HG03025 (cell line): ENCODE measurements around the gene CLSTN2.

Experiments
- ATAC-seq: cut with Tn5 transposase; IDR thresholded peaks from one replicate; pipeline ENCODE4 v1.9.1; 2021; ENCODE audit warnings: mild to moderate bottlenecking, moderate library complexity; ENCODE audit not compliant: unreplicated experiment, low FRiP score

Gene CLSTN2

DNA sequence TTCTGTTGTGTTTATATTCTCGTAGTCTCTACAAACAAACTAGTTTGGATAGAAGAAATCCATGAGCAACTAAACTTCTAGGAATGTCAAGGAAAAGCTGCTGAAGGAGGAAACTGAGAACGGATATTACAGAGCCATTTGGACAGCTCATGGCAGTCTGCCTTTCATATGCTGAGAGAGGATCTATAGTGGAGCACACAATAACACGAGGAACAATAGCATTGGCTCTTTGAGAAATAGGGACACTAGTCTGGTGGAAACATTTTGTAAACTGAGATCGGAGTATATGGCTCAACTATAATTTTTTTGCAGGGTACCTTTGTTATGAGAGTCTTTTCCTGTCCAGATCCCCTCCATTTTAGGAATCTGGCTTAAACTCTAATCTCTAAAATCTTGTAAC is 200.5 kb downstream of the CLSTN2 start:
- ATAC-seq = no peak

DNA sequence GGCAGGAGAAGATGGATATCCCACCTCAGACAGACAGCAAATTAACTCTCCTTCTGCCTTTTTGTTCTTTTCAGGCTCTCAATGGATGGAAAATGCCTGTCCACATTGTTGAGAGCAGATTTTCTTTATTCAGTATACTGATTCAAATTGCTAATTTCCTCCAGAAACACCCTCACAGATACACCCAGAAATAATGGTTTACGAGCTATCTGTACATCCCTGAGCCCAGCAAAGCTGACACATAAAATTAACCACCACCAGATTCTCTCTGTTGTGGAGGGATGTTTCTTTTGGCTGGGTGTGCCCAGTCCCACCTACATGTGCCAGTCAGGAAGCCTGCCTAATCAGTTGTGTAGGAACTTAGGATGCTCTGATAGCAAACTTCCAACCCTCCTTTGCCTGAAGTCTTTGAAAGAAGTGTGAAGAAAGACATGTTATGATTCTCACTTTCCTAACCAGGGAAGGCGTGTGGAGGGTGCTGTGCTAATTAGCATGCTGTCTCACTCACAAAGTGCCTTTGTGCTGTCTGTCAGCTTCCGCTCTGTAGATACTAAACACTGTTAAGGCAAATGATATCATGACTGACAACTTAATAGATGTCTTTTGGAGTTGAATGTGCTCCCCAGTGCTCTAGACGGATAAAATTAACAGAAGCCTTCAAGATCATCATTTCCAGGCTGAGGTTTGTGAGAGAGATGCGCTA is 208.5 kb downstream of the CLSTN2 start:
- ATAC-seq = no peak

DNA sequence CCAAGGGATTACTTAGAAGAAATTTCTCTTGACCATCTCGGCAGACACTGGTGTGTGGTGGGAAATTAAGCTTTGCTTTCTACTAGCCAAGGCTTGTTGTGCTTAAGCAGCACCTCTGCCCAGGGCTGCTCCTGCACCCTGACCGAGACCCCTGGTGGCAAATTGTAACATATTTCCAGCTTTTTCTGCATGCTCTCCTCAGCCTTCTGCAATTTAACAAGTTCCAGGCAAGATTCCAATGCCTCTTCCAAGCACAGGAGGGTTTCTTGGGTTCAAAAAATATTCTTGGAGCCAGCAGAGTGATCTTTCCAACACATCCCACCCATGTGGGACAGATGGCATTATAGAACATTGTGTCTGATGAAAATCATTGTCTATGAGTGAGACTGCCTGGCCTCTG is 210.5 kb downstream of the CLSTN2 start:
- ATAC-seq = no peak

DNA sequence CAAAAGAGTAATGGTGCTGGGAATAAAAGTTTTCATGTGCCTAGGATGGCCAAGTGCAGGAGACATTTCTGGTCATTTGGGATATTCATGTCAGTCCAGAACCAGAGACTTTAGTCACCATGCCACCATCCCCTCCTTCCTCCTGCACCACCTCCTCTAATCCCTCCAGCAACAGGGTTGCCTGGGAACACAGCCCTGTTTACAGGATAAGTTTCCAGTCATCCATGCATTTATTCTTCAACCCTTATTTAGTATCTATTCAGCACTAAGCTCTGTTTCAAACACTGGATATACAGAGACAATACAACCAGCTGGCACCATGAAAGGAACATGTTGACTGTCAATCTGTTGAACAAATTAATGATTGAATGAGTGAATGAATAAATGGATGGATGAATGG is 211.7 kb downstream of the CLSTN2 start:
- no peak for ATAC-seq

DNA sequence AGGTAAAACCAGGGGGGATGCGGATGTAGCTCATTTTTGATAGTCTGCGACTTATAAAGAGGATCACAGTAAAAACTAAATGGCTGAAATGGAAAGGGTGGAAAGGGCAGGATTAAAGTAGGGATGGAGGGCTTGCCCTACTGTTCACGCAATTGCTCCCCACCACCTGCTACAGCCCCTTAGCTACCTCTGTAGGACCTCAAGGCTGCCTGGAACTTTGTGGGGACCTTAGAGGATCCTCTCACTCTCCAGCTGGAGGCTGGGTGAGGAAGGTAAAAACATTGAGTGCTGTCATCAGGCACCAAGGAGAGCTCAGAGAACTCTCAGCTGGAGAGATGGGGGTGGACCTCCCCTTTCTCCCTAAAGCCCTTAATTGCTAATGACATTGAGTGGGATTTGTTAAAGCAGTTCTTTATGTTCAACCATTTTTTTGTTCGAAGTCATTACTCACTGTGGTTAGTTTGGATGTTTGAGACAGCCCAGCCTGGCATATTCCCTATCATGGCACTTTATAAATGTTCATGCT is 213.0 kb downstream of the CLSTN2 start:
- no peak for ATAC-seq

DNA sequence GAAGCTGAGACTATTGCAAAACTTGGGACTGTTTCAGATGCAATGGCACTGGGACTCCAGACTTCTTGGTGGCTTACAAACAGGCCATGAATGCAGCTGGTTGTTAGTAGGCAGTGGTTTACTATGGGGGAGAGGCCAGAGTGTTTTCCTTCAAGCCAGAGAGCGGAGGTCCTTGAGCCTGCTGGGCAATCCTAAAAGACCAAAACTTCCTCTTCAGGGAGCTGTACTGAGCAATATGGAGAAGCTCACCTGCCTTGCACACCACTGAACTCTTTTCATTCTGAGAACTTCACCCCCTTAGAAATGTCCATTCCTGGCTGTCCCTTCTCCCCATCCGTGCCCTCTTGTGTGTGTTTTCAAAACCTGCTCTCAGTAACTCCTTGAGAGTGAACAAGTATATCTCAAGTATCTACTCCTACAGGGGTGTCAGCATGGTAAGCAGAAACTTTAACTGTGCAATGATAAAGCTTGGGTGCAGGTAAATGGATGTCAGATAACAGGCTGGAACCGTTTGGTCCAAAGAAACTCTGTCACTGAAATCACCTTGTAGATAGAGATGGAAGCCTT is 213.9 kb downstream of the CLSTN2 start:
- ATAC-seq = no peak

DNA sequence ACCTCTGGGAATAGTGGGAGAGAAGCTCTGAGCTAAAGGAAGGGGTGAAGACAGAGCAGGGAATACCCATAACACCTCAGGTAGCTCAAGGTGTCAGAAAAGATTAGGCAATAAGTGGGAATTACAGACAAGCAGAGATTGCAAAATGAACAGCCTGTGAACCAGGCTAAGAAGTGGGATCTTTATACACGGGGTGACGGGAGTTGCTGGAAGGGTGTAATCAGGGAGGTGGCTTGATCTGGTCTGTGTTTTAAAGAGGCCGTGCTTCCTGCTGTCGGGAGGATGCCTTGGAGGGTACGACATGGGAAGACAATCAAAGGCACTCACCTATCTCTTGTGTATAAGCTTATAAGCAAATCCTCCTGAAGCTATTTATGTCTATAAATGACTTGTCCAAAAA is 216.3 kb downstream of the CLSTN2 start:
- ATAC-seq = no peak

DNA sequence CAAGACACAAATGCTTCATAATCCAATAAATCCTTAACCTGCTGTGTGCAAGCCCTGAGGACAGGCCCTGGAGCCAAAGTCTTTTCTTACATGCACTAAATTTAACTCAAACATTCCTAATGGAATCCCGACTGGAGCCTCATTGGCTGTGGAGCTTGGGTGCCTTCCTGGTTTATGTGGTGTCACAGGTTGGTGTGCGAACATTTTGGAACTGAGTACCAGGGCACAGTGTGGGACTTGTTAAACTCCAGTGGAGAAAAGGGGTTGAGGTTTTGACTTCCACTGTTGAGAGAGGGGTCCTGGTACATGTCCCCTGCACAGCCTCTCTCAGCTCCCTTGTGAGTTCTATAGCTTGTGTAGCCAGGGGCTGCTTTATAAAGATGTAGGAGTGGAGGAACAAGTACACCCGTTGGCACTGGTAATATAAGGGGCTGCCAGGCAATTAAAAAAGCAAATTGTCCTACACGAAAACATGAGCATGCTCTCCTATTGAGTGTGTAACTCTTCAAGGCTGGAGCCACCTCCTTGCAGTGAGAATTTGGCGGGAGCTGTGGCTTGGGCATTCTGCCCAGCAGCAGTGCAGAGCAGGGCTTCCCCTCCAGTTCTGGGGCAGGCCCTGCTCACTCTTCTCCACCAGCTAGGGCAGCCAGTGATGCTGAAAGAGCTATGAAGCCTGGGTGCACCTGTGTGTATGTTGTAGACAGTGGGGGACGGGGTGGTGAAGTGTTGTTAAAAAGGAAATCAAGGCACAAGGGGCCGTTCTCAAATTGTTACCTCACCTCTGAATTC is 218.1 kb downstream of the CLSTN2 start:
- no peak for ATAC-seq

DNA sequence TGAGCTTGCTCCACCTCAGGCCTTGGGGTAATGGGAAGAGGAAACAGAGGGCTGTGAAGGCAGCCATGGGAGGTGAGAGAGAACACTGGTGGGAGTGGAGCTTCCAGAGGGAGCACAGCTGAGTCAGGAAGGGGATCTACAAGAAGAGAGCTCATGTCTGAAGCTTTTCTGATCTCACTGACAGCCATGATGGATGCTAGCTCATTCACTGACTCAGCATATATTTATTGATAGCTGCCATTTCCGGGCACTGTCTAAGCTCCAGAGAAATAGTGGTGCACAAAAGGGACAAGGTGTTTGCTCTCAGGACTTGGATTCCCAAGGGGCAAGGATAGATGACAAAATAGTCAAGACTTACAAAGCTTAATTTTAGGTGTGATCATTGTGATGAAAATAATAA is 218.8 kb downstream of the CLSTN2 start:
- no peak for ATAC-seq

DNA sequence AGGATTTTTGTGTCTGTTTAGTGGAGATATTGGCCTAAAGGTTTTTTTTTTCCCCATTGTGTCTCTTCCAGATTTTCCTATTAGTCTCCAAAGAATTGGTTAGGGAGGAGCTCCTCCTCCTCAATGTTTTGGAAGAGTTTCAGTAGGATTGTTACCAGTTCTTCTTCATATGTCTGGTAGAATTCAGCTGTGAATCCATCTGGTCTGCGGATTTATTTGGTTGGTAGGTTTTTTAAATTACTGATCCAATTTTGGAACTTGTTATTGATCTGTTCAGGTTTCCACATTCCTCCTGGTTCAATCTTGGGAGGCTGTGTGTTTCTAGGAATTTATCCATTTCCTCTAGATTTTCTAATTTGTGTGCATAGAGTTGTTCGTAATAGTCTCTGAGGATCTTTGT is 222.2 kb downstream of the CLSTN2 start:
- ATAC-seq = no peak

DNA sequence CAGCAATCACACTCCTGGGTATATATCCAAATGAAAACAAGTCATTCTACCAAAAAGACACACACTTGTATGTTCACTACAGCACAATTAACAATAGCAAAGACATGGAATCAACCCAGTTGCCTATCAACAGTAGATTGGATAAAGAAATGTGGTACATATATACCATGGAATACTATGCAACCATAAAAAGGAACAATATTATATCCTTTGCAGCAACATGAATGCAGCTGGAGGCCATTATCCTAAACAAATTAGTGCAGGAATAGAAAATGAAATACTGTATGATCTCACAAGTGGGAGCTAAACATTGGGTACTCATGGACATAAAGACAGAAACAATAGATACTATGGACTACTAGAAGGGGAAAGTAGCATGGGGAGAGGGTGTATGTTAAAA is 224.7 kb downstream of the CLSTN2 start:
- ATAC-seq = no peak

DNA sequence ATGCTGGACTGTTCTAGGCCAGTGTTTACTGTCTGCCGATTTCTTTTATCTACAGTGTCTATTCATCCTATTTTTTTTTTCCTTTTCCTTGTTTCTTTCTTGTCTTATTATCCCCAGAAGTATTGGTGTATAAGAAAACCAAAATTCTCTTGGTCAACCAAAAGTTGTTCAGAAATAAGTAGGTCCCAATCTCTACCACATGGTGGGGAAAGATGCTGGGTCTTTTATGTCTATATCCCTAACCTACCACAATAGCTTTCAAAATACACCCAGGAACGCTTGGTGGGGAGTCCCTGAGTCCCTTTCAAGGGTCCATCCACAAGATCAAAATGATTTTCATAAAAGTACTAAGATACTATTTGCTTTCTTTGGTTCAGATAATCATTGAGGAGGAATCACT is 225.6 kb downstream of the CLSTN2 start:
- no peak for ATAC-seq

DNA sequence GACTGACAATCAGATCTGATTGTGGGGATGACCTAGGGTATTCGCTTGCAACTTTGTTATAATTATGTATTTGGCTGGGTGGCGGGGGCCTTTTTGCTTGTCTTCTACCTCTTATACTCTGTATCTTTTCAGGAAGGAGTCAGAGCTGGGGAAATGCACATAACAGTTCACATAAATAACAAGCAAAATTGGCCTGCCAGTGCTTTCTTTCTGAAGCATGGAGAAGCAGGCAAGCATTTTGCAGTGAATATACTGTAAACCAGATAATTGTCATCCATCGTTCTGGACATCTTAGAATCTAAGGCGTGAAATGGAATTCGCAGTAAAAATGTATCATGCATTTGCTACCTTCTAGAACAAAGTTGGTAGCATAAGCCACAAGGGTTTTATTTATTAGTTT is 227.6 kb downstream of the CLSTN2 start:
- no peak for ATAC-seq

DNA sequence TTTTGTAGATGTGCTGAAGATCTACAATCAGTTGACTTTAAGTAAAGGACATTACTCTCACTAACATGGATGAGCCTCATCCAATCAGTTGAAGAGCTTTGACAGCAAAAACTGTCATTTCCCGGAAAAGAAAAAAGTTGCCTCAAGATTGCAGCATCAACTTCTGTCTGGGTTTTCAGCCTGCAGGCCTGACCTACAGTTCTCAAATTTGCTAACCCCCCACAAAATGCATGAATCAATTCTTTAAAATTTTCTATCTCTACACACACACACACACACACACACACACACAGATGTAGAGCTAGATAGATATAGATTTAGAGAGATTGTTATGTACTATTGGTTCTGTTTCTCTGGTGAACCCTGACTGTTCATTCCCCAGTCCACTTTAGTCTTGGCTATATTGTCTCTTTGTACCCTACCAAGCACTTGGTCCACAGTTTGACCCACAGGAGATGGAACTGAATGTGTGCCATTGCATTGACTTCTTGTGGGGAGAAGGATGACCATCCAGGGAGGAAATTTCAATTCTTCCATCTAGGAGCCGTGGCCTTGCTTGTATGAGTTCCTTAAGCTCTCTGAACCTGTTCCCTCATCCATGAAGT is 228.3 kb downstream of the CLSTN2 start:
- no peak for ATAC-seq

DNA sequence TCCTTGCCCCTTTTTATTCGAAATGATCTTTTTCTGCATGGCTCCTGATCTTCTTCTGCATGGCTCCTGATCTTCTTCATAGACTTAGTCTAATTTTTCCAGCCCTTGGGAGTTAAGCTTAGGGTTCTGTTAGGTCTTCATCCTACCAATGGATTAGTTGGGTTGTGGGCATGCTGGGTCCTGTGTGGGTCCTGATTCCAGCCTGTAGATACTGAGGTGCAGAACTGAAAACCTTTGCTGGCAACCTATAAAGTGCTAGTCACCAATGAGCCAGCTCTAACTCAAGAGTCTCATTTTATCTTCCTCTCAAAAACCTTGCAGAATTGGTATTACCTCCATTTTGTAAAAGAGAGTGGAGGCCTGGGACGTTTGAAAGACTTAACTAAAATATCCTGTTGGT is 229.2 kb downstream of the CLSTN2 start:
- no peak for ATAC-seq

DNA sequence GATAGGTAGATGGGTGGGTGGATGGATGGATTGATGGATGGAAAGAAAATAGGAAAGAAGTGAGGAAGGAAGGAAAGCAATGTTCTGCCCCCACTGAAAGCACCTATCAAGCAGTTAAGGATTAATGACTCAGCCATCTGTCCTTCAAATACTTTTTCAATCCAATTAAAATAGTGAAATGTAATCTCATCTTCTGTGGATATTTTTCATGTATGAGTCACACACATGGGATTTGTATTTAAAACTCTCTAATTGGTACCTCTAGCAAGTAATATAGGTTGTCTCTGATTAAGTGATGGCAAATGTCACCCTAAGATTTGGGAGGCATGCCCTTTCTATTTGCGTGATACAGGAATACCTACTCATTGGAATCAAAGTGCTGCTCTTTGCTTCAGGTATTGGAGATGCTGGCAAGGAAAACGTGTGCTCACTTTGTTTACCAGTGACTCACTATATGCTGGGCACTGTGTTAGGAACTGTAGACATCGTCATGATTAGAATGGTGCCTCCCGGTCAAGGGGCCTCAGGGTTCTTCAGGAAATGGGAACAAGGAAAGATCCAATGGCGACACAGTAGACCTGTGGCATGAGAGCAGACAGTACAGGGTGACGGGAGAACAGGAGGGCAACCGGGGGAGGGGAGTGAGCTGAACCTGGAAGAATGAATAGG is 230.1 kb downstream of the CLSTN2 start:
- no peak for ATAC-seq

DNA sequence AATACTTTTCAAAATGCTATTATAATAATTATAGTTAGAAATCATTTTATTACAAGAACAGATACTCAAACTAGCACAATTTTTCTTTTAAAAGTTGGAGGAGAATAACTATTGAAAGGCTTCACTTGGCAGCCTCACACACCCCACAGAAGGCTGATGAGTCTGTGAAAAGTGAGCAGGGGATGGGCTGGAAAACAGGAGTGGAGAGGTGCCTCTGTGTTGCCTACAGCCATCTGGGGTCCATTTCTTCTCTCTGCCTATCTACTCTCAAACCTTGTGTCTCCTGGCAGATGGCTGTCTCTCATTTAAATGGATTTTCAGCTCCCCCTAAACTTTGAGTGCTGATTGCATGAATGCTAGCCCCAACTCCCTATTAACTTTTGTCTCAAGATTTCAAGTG is 230.8 kb downstream of the CLSTN2 start:
- no peak for ATAC-seq

DNA sequence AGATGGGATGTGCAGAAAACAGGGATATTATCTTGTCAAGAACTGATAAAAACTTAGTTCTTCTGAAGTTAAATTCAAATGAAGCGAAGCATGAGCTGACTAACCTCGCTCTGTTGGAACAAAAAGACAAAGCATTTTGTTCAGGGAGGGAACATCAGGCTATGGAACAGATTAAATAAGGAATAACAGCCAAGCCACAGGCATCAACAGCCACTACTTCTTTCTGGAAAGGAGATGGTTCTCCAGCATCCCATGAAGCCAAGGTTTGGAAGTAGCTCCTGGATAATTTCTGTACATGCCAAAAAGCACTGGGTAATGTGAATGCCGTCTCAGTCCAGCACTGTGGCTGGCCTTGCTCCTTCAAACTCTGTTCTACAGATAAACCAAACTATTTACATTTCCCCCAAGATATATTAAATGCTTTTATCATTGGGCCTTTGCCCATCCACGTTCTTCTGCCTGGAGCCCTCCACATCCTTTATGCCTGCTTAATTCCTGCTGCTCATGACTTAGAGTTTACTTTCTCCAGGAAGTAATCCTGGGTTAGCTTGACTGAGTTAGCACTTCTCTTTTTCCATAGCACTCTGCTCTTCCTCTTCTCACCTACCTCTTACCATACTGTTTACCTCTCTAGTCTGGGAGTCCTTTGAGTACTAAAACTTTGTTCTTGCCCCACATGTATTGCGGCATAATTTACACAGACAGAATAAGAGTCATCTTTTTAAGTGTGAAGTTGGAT is 232.0 kb downstream of the CLSTN2 start:
- ATAC-seq = no peak

DNA sequence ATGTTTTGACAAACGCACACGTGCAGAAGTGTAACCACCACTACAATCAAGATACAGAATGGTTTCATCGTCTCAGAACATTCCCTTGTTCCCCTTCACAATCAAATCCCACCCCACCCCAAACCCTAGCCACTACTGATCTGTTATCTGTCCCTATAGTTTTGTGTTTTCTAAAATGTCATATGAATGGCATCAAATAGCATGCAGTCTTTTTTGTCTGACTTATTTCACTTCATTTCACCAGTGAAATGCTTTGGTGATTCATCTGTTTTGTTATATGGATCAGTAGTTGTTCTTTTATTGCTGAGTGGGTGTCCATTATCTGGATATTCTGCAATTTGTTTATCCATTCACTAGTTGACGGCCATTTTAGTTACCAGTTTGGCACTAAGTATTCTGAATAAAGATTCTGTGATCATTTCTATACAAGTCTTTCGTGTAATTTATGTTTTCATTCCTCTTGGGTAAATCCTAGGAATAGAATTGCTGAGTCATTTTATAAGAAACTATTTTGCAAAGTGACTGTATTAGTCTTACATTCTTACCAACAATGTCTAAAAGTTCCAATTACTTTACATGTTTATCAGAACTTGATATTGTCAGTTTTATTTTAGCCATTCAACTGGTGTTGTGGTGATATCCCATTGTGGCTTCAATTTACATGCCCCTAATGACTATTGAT is 232.8 kb downstream of the CLSTN2 start:
- ATAC-seq = no peak
